HepG2 (cell line): ENCODE results near the gene SDC4. TPM values are rescaled to one million over a fixed set of nuclear protein-coding genes. Genes with fewer than 3 reads are reported as not detected.

ENCODE experiments used
- ARID4A ChIP-seq: sonication (generic); formaldehyde crosslinking; IDR thresholded peaks from 2 replicates; pipeline ENCODE4 v1.5.0; 2020; ENCODE audit warnings: mild to moderate bottlenecking, missing genetic modification reagents, borderline replicate concordance
- ETV6 ChIP-seq: sonication (generic); formaldehyde crosslinking; conservative IDR thresholded peaks from 2 replicates; pipeline ENCODE4 v1.4.0; 2020; ENCODE audit warnings: missing genetic modification reagents
- HNRNPLL ChIP-seq: fragments of 200-400 bp; formaldehyde crosslinking; IDR thresholded peaks from 2 replicates; pipeline ENCODE4 v1.6.1; 2017; ENCODE audit warnings: mild to moderate bottlenecking, low read depth, low read length; ENCODE audit not compliant: poor library complexity, severe bottlenecking
- JARID2 ChIP-seq: sonication (generic); formaldehyde crosslinking; IDR thresholded peaks from 2 replicates; pipeline ENCODE4 v1.8.1; 2023; ENCODE audit warnings: missing genetic modification reagents, inconsistent platforms; ENCODE audit not compliant: insufficient replicate concordance
- KDM5B ChIP-seq: sonication (generic); formaldehyde crosslinking; IDR thresholded peaks from 2 replicates; pipeline ENCODE4 v1.4.0; 2020; ENCODE audit warnings: missing genetic modification reagents, mild to moderate bottlenecking, borderline replicate concordance
- PTBP1 ChIP-seq: fragments of 200-400 bp; formaldehyde crosslinking; IDR thresholded peaks from 2 replicates; pipeline ENCODE4 v1.6.1; 2018; ENCODE audit warnings: low read length, low read depth; ENCODE audit not compliant: poor library complexity, severe bottlenecking
- SPEN ChIP-seq: sonication (generic); formaldehyde crosslinking; IDR thresholded peaks from 2 replicates; pipeline ENCODE4 v1.5.1; 2020; ENCODE audit warnings: low read depth, mild to moderate bottlenecking, missing genetic modification reagents
- TOE1 ChIP-seq: sonication (generic); formaldehyde crosslinking; IDR thresholded peaks from 2 replicates; pipeline ENCODE4 v1.4.0; 2020; ENCODE audit warnings: mild to moderate bottlenecking, missing genetic modification reagents
- YY1 ChIP-seq: IDR thresholded peaks from 2 replicates; pipeline ENCODE4 v1.6.1; 2011; ENCODE audit warnings: low read length, low read depth, moderate library complexity, mild to moderate bottlenecking; ENCODE audit not compliant: insufficient read depth, insufficient replicate concordance
- ZBTB7B ChIP-seq: sonication (generic); formaldehyde crosslinking; IDR thresholded peaks from 2 replicates; pipeline ENCODE4 v1.4.0; 2020; ENCODE audit warnings: missing genetic modification reagents
- ZMYM4 ChIP-seq: sonication (generic); formaldehyde crosslinking; IDR thresholded peaks from 2 replicates; pipeline ENCODE4 v1.8.1; 2023; ENCODE audit warnings: mild to moderate bottlenecking, missing genetic modification reagents
- ZNF253 ChIP-seq: sonication (generic); formaldehyde crosslinking; IDR thresholded peaks from 2 replicates; pipeline ENCODE4 v1.8.0; 2022; ENCODE audit warnings: mild to moderate bottlenecking, missing genetic modification reagents, borderline replicate concordance
- ZNF263 ChIP-seq: sonication (generic); formaldehyde crosslinking; IDR thresholded peaks from 2 replicates; pipeline ENCODE4 v1.4.0; 2020; ENCODE audit warnings: missing genetic modification reagents
- ZNF318 ChIP-seq: sonication (generic); formaldehyde crosslinking; IDR thresholded peaks from 2 replicates; pipeline ENCODE4 v1.4.0; 2020; ENCODE audit warnings: mild to moderate bottlenecking, missing genetic modification reagents
- ZNF75D ChIP-seq: sonication (generic); formaldehyde crosslinking; IDR thresholded peaks from 2 replicates; pipeline ENCODE4 v1.8.1; 2023; ENCODE audit warnings: missing genetic modification reagents, mild to moderate bottlenecking, borderline replicate concordance
- polyA plus RNA-seq, 8 experiments: library from polyadenylated mRNA; depleted of rRNA in 3 of 8; stranded (reverse) in 7 of 8; unstranded in 1 of 8; fragments of >200 nt; fragmentation: Illumina TruSeq in 4 of 8; extraction: Trizol in 4 of 8; gene quantifications; 2 replicates each; pipeline versions ENCODE4 v1.2.1 to v1.2.3, GENCODE V29; 2011 to 2016; ENCODE audit warnings: low read depth in 4 of 8, missing spikeins in 1 of 8, mixed read lengths in 1 of 8; ENCODE audit not compliant: insufficient read depth in 1 of 8
- total RNA-seq, 5 experiments: library from RNA; depleted of rRNA; stranded (reverse); fragments of >200 nt; fragmentation: Illumina TruSeq; extraction: Trizol; gene quantifications; 2 replicates each; pipeline ENCODE4 v1.2.3, GENCODE V29; 2016; ENCODE audit warnings: low read depth in 1 of 5
- TF ChIP-seq, protein P1 (sequence below): sonication (generic); formaldehyde crosslinking; IDR thresholded peaks from 2 replicates; pipeline ENCODE4 v1.4.0; 2020; ENCODE audit warnings: mild to moderate bottlenecking, missing genetic modification reagents

SDC4 gene
- total and polyA plus RNA-seq, 2 of the 13 experiments (the other 11 are each of a cell fraction or from before 2014, with no cell fraction given), result 49.0 to 65.1 TPM

DNA sequence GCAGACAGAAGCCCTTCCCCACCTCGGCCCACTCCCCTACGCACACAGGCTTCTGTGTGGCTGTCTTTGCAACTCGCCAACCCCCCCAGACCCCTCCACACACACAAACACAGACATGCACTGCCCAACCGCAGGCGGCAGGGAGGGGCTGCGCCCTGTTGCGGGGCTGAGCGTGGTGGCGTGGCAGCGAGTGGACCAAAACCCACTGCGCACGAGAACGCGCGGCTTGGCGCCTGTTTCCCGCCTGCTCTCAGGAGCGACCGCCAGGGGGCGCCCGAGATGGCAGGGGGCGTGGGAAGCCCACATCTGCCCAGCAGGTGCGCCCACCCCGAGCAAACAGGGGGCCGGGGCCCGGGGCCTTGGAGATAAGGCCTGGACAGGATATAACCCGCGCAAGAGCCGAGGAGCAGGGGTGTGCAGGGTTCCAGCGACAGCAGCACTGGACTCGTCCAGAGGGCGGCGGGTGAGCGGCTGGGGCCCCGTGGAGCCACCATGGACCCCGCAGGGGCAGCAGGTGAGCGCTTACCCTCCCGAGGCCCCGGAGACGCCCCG, 41.7 kb downstream of the SDC4 start, which contains the start of gene RBPJL (continued):
- TF ChIP-seq ZNF253 (CRISPR knock-in tag) (0 out of 2 replicates have a peak, but pooled peaks have one; percentile 33), SPEN (CRISPR knock-in tag) (0 out of 2 replicates have a peak, but pooled peaks have one; percentile 28), ZBTB7B (peak; percentile 93), YY1 (peak; percentile 39), ZMYM4 (peak; percentile 16; the same call in 1 of the 2 replicates), ZNF318 (CRISPR knock-in tag) (peak; percentile 88), ETV6 (0 out of 2 replicates have a peak, but pooled peaks have one; percentile 51), KDM5B (peak; percentile 48; the same call in 1 of the 2 replicates), PTBP1 (peak; percentile 18), ZNF75D (CRISPR knock-in tag) (no peak), TOE1 (CRISPR knock-in tag) (no peak), HNRNPLL (peak; percentile 54), ARID4A (no peak), JARID2 (CRISPR knock-in tag) (peak; percentile 47), ZNF263 (CRISPR knock-in tag) (peak; percentile 58; the same call in 1 of the 2 replicates)
- TF ChIP-seq, protein P1, sequence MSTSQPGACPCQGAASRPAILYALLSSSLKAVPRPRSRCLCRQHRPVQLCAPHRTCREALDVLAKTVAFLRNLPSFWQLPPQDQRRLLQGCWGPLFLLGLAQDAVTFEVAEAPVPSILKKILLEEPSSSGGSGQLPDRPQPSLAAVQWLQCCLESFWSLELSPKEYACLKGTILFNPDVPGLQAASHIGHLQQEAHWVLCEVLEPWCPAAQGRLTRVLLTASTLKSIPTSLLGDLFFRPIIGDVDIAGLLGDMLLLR (CRISPR knock-in tag), result peak; percentile 51; the same call in 1 of the 2 replicates
